B cell (primary cell): ENCODE results near the gene TVP23C. TPM values are rescaled to one million over a fixed set of nuclear protein-coding genes. Genes with fewer than 3 reads are reported as not detected.

Experiments used
- ATAC-seq: fragments of 200-7000 bp; cut with Tn5 transposase; one replicate; pipeline ENCODE4 v1.10.0; 2021; ENCODE audit warnings: low read depth, mild to moderate bottlenecking, moderate number of reproducible peaks, moderate library complexity
- CTCF ChIA-PET: fragments of 350-600 bp; sonication (Branson Sonifier 250); formaldehyde crosslinking; loops from one replicate; lab custom pipeline; 2021; ENCODE audit warnings: antibody characterized with exemption, inconsistent platforms; lab: Charles Lee
- POLR2A ChIA-PET: fragments of 350-600 bp; sonication (Branson Sonifier 250); formaldehyde crosslinking; loops from one replicate; lab custom pipeline; 2021; ENCODE audit warnings: antibody characterized with exemption; lab: Charles Lee
- DNase-seq: peaks from one replicate; pipeline ENCODE4 v3.0.0; 2013
- H2AFZ ChIP-seq: 2 replicates; pipeline ENCODE4 v1.6.1; 2012; ENCODE audit warnings: mild to moderate bottlenecking, low read depth, low read length; ENCODE audit not compliant: insufficient read depth, poor library complexity, severe bottlenecking
- H3K27ac ChIP-seq, 2 donors: 1 replicate in 1 of 2; 2 replicates in 1 of 2; pipeline ENCODE4 v1.5.1; 2012 to 2013; ENCODE audit warnings: low read length in 2 of 2, mild to moderate bottlenecking in 2 of 2, moderate library complexity in 1 of 2
- H3K27me3 ChIP-seq, 4 experiments: fragments of 200-600 bp in 1 of 4; sonication (generic) in 1 of 4; replicated peaks in 1 of 4; 1 replicate in 2 of 4; 2 replicates in 2 of 4; pipeline versions ENCODE4 v1.6.1 to v1.7.0; 2013 to 2016; ENCODE audit warnings: low read length in 3 of 4, mild to moderate bottlenecking in 2 of 4, mixed read lengths in 1 of 4, moderate library complexity in 1 of 4; ENCODE audit not compliant: insufficient read depth in 4 of 4, control insufficient read depth in 3 of 4; ENCODE audit errors: control extremely low read depth in 1 of 4
- H3K36me3 ChIP-seq, 2 experiments: replicated peaks in 1 of 2; 1 replicate in 1 of 2; 2 replicates in 1 of 2; pipeline versions ENCODE4 v1.6.1 to v1.7.1; 2013; ENCODE audit warnings: low read length in 1 of 2; ENCODE audit not compliant: insufficient read depth in 2 of 2, control insufficient read depth in 1 of 2; ENCODE audit errors: control extremely low read depth in 1 of 2, extremely low read depth in 1 of 2
- H3K4me1 ChIP-seq, 2 donors: fragments of 200-600 bp in 1 of 2; sonication (generic) in 1 of 2; 1 replicate in 1 of 2; 2 replicates in 1 of 2; pipeline versions ENCODE4 v1.5.1 to v1.6.1; 2013 to 2017; ENCODE audit warnings: low read length in 2 of 2; ENCODE audit not compliant: control insufficient read depth in 2 of 2, insufficient read depth in 2 of 2
- H3K4me2 ChIP-seq: replicated peaks from 2 replicates; pipeline ENCODE3; 2012; ENCODE audit warnings: mild to moderate bottlenecking, low read depth, low read length; ENCODE audit not compliant: poor library complexity, severe bottlenecking
- H3K4me3 ChIP-seq, 5 experiments: fragments of 200-600 bp in 1 of 5; sonication (generic) in 1 of 5; 1 replicate in 3 of 5; 2 replicates in 2 of 5; pipeline versions ENCODE4 v1.5.1 to v1.7.0; 2011 to 2016; ENCODE audit warnings: low read length in 4 of 5, mild to moderate bottlenecking in 4 of 5, low read depth in 2 of 5, control low read depth in 1 of 5, moderate library complexity in 1 of 5; ENCODE audit not compliant: insufficient read depth in 1 of 5; ENCODE audit errors: control extremely low read depth in 1 of 5, extremely low read depth in 1 of 5
- H3K79me2 ChIP-seq: fragments of 200-600 bp; sonication (generic); one replicate; pipeline ENCODE4 v1.6.0; 2016; ENCODE audit warnings: low read length; ENCODE audit not compliant: control insufficient read depth, insufficient read depth
- H3K9ac ChIP-seq: fragments of 200-600 bp; sonication (generic); 2 replicates; pipeline ENCODE4 v1.6.1; 2017; ENCODE audit warnings: mild to moderate bottlenecking, low read length, moderate library complexity
- H3K9me3 ChIP-seq, 3 donors: one replicate each; pipeline versions ENCODE4 v1.6.1 to v1.7.1; 2013; ENCODE audit warnings: low read length in 2 of 3; ENCODE audit not compliant: control insufficient read depth in 2 of 3, insufficient read depth in 1 of 3; ENCODE audit errors: control extremely low read depth in 1 of 3
- H4K20me1 ChIP-seq: 2 replicates; pipeline ENCODE4 v1.6.0; 2012; ENCODE audit warnings: mild to moderate bottlenecking, low read length; ENCODE audit not compliant: insufficient read depth, control insufficient read depth, poor library complexity, severe bottlenecking
- H3K27ac Mint-ChIP-seq: one replicate; pipeline ENCODE4 v1.8.0; 2021; ENCODE audit warnings: mixed read lengths
- H3K27me3 Mint-ChIP-seq: one replicate; pipeline ENCODE4 v1.8.0; 2021; ENCODE audit warnings: mixed read lengths
- H3K4me1 Mint-ChIP-seq: one replicate; pipeline ENCODE4 v1.8.0; 2021; ENCODE audit warnings: mixed read lengths
- H3K4me3 Mint-ChIP-seq: one replicate; pipeline ENCODE4 v1.8.0; 2021; ENCODE audit warnings: mixed read lengths
- H3K9me3 Mint-ChIP-seq: one replicate; pipeline ENCODE4 v1.8.0; 2022; ENCODE audit warnings: mixed read lengths; ENCODE audit not compliant: insufficient read depth
- CTCF ChIP-seq: fragments of 200-600 bp; IDR thresholded peaks from one replicate; pipeline ENCODE4 v1.8.0; 2022; ENCODE audit warnings: antibody characterized with exemption, mild to moderate bottlenecking
- EZH2 ChIP-seq: IDR thresholded peaks from 2 replicates; pipeline ENCODE4 v1.6.1; 2012; ENCODE audit warnings: borderline replicate concordance, low read depth, mild to moderate bottlenecking, moderate library complexity, low read length; ENCODE audit not compliant: insufficient read depth, poor library complexity, severe bottlenecking
- WGBS: methylation state at CpG from one replicate; pipeline ENCODE4 v1.1.5; 2013; ENCODE audit warnings: missing lambda C conversion rate; ENCODE audit not compliant: insufficient coverage; 5-methylcytosine and 5-hydroxymethylcytosine counted together
- intact Hi-C: fragments of 100-400 bp; cut with micrococcal nuclease; formaldehyde crosslinking; loops from one replicate; pipeline ENCODE4 v1.10.0; 2022
- polyA plus RNA-seq: library from polyadenylated mRNA; depleted of rRNA; stranded (reverse); fragments of >200 nt; gene quantifications from 2 replicates; pipeline ENCODE4 v1.2.3, GENCODE V29; 2012
- total RNA-seq, 2 donors: library from RNA; stranded (reverse); fragments of 120-200 nt in 1 of 2; gene quantifications; 1 replicate in 1 of 2; 2 replicates in 1 of 2; pipeline versions ENCODE4 v1.2.3 to v1.2.4, GENCODE V29; 2013 to 2022

TVP23C gene
- total and polyA plus RNA-seq, 2 donors (not counting 1 experiment from before 2014, with no cell fraction given): 8.6 to 30.9 TPM

- no peaks in the 10 kb centered on the region for H3K4me1 ChIP-seq
- Mint-ChIP-seq H3K27me3 (no peaks in the 10 kb centered on the region), H3K27ac (no peak within 1 kb of the TSS), H3K4me3 (no peak within 1 kb of the TSS), H3K9me3 (no peaks in the 10 kb centered on the region), H3K4me1 (no peaks in the 10 kb centered on the region)
- H4K20me1 ChIP-seq: no peaks in the 10 kb centered on the region
- CTCF ChIA-PET: no interaction called here
- no peaks in the 10 kb centered on the region for H3K79me2 ChIP-seq
- POLR2A ChIA-PET: no interaction called here
- TF ChIP-seq EZH2 (no peak), CTCF (no peak)
- ATAC-seq (no peak), DNase-seq (no peak)
- intact Hi-C loops: no loop called here
- WGBS: 47% methylated on average over 2 of the region's 3 CpGs
- no peaks in the 10 kb centered on the region for H3K36me3 ChIP-seq
- H3K9me3 ChIP-seq: peaks cover 0 to 4% (median 0%) of the 10 kb centered on the region in 3 donors
- H3K27me3 ChIP-seq: no peaks in the 10 kb centered on the region
- H3K27ac ChIP-seq: no peak within 1 kb of the TSS
- H3K4me3 ChIP-seq: no peak within 1 kb of the TSS
- H3K4me2 ChIP-seq: no peak within 1 kb of the TSS
- H3K9ac ChIP-seq: no peak within 1 kb of the TSS
- H2AFZ ChIP-seq: no peak within 1 kb of the TSS
Observed at GRCh38 chr17:15467592-15467991, 95.7 kb downstream of the TVP23C start, which contains the start of gene CDRT4. Gene CDRT4 (minus strand): TSS chr17:15467621. CDS start chr17:15440238, 27,383 bp downstream.

- TF ChIP-seq EZH2 (no peak), CTCF (no peak)
- H3K4me3 ChIP-seq: no peak overlapping the region
Observed at GRCh38 chr17:15466131-15466530, 97.2 kb downstream of the TVP23C start.

More at GRCh38 chr17:15466131-15466530, 97.2 kb downstream of the TVP23C start:
- H3K4me1 ChIP-seq: no peaks in the 10 kb centered on the region
- ChIA-PET CTCF (no interaction called here), POLR2A (no interaction called here)
- no peaks in the 10 kb centered on the region for H4K20me1 ChIP-seq
- Mint-ChIP-seq H3K4me1 (no peaks in the 10 kb centered on the region), H3K4me3 (no peak overlapping the region), H3K9me3 (no peaks in the 10 kb centered on the region), H3K27me3 (no peaks in the 10 kb centered on the region), H3K27ac (no peak overlapping the region)
- 94% methylated on average over 2 of the region's 6 CpGs for WGBS
- H3K9ac ChIP-seq: no peak overlapping the region
- no peak overlapping the region for H3K27ac ChIP-seq
- no peaks in the 10 kb centered on the region for H3K79me2 ChIP-seq
- intact Hi-C loops: no loop called here
- no peaks in the 10 kb centered on the region for H3K27me3 ChIP-seq
- H3K9me3 ChIP-seq: peaks cover 0 to 6% (median 0%) of the 10 kb centered on the region in 3 donors
- no peak overlapping the region for H3K4me2 ChIP-seq
- H3K36me3 ChIP-seq: no peaks in the 10 kb centered on the region
- DNase-seq (no peak), ATAC-seq (no peak)
- no peak overlapping the region for H2AFZ ChIP-seq
